Mucosa of descending colon (tissue), 3 donors: ENCODE results near the gene MCTP1. TPM values are rescaled to one million over a fixed set of nuclear protein-coding genes. Genes with fewer than 3 reads are reported as not detected.

Source experiments
- ATAC-seq: fragments of 200-7000 bp; cut with Tn5 transposase; one replicate; pipeline ENCODE4 v1.9.1; 2020; ENCODE audit warnings: mild to moderate bottlenecking, moderate library complexity
- DNase-seq, 3 donors: peaks; one replicate each; pipeline ENCODE4 v3.0.0-alpha.2; 2020
- H3K36me3 ChIP-seq: fragments of 200-600 bp; one replicate; pipeline ENCODE4 v1.8.0; 2021; ENCODE audit warnings: low read depth, mild to moderate bottlenecking
- H3K4me1 ChIP-seq: fragments of 200-600 bp; one replicate; pipeline ENCODE4 v1.8.0; 2021; ENCODE audit warnings: low read depth, mild to moderate bottlenecking
- H3K4me3 ChIP-seq: fragments of 200-600 bp; one replicate; pipeline ENCODE4 v1.8.0; 2021; ENCODE audit warnings: mild to moderate bottlenecking
- H3K9me3 ChIP-seq: fragments of 200-600 bp; one replicate; pipeline ENCODE4 v1.8.0; 2021; ENCODE audit warnings: mild to moderate bottlenecking
- CTCF ChIP-seq: fragments of 200-600 bp; IDR thresholded peaks from one replicate; pipeline ENCODE4 v1.8.0; 2022; ENCODE audit warnings: antibody characterized with exemption, mild to moderate bottlenecking
- intact Hi-C, 2 donors: fragments of 100-400 bp; cut with DNase I in 1 of 2; cut with micrococcal nuclease in 1 of 2; formaldehyde crosslinking; loops; one replicate each; pipeline versions ENCODE4 v1.11.0 to v1.11.1; 2022; cut with DNase I, micrococcal nuclease
- total RNA-seq, 3 donors: library from RNA; stranded (reverse); fragmentation: NEBNext Ultra II Directional in 2 of 3; extraction: Animal tissue kit (Norgen Biotek cat#: 25700) in 2 of 3; gene quantifications; one replicate each; pipeline versions ENCODE4 v1.2.1 to v1.2.4, GENCODE V29; 2021 to 2023
- donor health status: DM: no; HTN: no; CAD: no; lungs with moderate emphysema.
- donor health status: DM: no; HTN: no; CAD: no.
- donor health status: DM: no; HTN: yes; CAD: no.

The MCTP1 gene
- total RNA-seq, 3 donors from 2014 or later = 6.8 to 12.3 (median 7.7) TPM

- ATAC-seq (no peak), DNase-seq (no peak)
- no peaks in the 10 kb centered on the region for H3K9me3 ChIP-seq
- intact Hi-C loops = no loop called here
- no peaks in the 10 kb centered on the region for H3K4me1 ChIP-seq
- H3K4me3 ChIP-seq = no peak overlapping the region
- H3K36me3 ChIP-seq = no peaks in the 10 kb centered on the region
- no peak for TF ChIP-seq CTCF
Observed at GRCh38 chr5:94802450-94802849, 482.4 kb downstream of the MCTP1 start.

- intact Hi-C loops = no loop called here
- no peaks in the 10 kb centered on the region for H3K4me1 ChIP-seq
Observed at GRCh38 chr5:94796586-94796985, 488.3 kb downstream of the MCTP1 start.

GRCh38 chr5:94793816-94794198 lies 491.1 kb downstream of the MCTP1 start:
- no peaks in the 10 kb centered on the region for H3K9me3 ChIP-seq
- no peak overlapping the region for H3K4me3 ChIP-seq
- no peaks in the 10 kb centered on the region for H3K36me3 ChIP-seq
- ATAC-seq (peak; percentile 20), DNase-seq (no peak)
- no peaks in the 10 kb centered on the region for H3K4me1 ChIP-seq
- TF ChIP-seq CTCF = no peak
- intact Hi-C loops = no loop called here

More at GRCh38 chr5:94796586-94796985, 488.3 kb downstream of the MCTP1 start:
- DNase-seq = no peak
- no peak for ATAC-seq
- Histone ChIP-seq H3K9me3 (no peaks in the 10 kb centered on the region), H3K4me3 (no peak overlapping the region), H3K36me3 (no peaks in the 10 kb centered on the region)
- no peak for TF ChIP-seq CTCF

GRCh38 chr5:94793113-94793815 lies 491.6 kb downstream of the MCTP1 start:
- no peaks in the 10 kb centered on the region for H3K4me1 ChIP-seq
- no peak for TF ChIP-seq CTCF
- no peaks in the 10 kb centered on the region for H3K36me3 ChIP-seq
- DNase-seq (peak in 1 of 3 donors; percentile 11), ATAC-seq (peak; percentile 88)
- intact Hi-C loops = no loop called here
- no peak overlapping the region for H3K4me3 ChIP-seq
- H3K9me3 ChIP-seq = no peaks in the 10 kb centered on the region

GRCh38 chr5:94791829-94792228 lies 493.1 kb downstream of the MCTP1 start:
- intact Hi-C loops = no loop called here
- H3K4me1 ChIP-seq = no peaks in the 10 kb centered on the region
- no peak overlapping the region for H3K4me3 ChIP-seq
- no peak for TF ChIP-seq CTCF
- H3K36me3 ChIP-seq = no peaks in the 10 kb centered on the region
- no peaks in the 10 kb centered on the region for H3K9me3 ChIP-seq
- ATAC-seq (no peak), DNase-seq (no peak)
